Activated effector memory CD4-positive, alpha-beta T cell treated with anti-CD3 and anti-CD28 coated beads, Interleukin-2, amount 50 U/mL, for 16 hours (primary cell): ENCODE data around the gene ZNF862.
"Not testable (repeated sequence)": the region's sequence is repeated elsewhere in the genome, so short reads cannot be mapped to it uniquely, and the experiment has no call there.

Experiments
- DNase-seq: peaks from one replicate; pipeline ENCODE4 v3.0.0-alpha.2; 2020

Gene ZNF862

DNA sequence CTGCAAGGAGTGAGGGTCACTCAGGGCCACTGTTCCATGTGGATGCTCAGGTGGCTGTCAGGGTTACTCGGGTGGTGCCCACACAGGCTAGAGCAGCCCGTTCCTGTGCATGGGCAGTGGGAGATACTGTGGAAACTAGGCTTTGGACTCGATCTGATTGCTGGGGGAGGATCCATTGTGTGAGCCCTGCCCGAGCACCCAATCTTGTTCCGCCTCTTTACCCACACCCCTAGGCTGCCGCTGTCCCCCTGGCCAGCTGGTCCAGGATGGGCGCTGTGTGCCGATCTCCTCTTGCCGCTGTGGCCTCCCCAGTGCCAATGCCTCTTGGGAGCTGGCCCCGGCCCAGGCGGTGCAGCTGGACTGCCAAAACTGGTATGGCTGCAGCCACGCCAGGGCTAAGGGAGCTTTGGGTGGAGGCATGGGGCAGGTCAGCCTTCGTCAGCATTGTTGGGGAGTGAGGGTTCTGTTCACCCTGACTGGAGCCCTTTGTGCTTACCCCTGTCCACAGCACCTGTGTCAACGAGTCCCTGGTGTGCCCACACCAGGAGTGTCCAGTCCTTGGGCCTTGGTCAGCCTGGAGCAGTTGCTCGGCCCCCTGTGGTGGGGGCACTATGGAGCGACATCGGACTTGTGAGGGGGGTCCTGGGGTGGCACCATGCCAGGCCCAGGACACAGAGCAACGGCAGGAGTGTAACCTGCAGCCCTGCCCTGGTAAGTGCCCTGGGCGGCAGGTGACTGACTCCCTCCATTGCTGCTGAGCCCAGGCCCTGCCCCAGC, 12.4 kb upstream of the ZNF862 start:
- no peak for DNase-seq

GRCh38 chr7:149826344-149827088, 11.7 kb upstream of the ZNF862 start:
- no peak for DNase-seq

- DNase-seq = no peak
Measured at GRCh38 chr7:149827089-149827981, 10.8 kb upstream of the ZNF862 start.

DNA sequence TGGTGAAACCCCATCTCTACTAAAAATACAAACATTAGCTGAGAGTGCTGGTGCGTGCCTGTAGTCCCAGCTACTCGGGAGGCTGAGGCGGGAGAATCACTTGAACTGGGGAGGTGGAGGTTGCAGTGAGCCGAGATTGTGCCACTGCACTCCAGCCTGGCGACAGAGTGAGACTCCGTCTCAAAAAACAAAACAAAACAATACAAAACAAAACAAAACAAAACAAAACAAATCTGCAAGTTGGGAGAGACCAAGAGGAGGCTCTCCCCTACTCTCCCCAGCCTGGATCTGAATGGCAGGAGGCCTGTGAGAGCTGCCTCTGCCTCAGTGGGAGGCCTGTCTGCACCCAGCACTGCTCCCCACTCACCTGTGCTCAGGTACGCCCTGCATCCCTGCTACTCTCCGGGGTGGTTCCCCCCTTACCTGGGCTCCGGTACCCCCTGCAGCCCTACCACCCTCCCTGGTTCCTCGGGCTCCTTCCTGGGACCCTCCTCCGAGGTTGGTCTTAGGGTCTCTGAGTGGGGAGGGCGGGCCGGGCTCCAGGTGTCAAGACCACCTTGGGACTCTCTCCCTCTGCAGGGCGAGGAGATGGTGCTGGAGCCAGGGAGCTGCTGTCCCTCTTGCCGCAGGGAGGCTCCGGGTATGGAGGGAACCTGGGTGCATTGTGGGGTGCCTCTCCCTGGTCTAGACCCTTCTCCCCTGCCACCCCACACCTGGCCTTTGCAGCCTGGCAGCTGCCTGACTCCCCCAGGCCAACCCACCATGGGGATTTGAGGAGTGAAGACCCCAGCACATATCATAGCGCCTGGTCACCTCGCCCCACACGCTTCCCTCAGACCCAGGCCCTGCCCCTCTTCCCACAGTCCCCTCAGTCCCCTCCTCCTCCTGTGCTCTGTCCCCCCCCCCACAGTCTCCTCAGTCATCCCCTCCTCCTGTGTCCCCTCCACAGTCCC, 9.5 kb upstream of the ZNF862 start:
- no peak for DNase-seq

- DNase-seq = not testable (repeated sequence)
Measured at GRCh38 chr7:149830527-149830926, 7.6 kb upstream of the ZNF862 start.

GRCh38 chr7:149830997-149831740, 7.0 kb upstream of the ZNF862 start:
- DNase-seq = no peak

DNA sequence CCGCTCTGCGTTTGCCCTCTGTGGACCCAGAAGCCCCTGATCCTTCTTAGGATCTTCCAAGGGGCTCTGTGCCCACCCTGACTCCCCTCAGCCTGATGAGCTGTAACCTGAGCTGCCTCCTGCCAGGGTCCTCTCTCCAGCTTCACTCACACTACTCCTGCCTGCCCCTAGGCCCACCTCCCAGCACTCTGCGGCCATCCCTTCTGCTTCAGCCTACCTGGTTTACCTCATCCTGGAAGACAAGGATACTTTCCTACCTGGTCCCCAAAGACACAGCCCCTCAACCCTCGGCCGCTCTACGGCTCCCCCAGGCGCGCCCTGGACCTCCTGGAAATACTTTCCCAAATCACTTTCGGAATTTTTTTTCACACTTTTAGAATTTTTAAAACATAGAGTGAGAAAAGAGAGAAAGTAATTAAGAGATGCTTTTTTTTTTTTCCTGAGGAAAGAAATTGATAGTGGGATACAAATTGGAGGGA, 6.4 kb upstream of the ZNF862 start:
- no peak for DNase-seq

DNA sequence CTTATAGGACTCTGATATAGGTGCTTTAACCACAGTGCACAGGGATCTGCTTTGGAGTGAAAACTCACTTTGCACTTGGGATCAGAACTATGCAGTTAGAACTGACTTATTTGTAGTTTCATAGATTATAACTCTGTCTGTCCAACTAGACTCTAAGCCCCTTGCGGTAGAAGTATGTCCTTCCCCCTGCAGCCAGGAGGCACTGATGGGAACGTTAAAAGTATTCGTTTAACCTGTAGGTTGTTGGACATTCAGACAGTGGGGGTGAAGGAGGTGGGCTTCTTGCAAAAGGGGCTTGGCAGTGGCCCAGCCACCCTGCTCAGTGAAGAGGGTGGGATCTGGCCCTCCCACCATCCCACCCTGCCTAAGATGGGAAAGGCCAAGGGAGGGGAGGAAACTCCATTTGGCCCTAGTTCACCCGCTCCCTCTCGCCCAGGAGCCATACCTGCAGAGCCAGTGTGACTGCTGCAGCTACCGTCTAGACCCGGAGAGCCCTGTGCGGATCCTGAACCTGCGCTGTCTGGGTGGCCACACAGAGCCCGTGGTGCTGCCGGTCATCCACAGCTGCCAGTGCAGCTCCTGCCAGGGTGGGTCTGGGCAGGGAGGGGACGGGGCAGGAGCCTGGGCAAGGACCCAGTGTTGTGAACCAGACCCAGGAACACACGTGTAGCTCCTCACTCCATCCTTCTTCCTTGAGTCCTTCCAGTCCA, 5.7 kb upstream of the ZNF862 start:
- DNase-seq = no peak

DNA sequence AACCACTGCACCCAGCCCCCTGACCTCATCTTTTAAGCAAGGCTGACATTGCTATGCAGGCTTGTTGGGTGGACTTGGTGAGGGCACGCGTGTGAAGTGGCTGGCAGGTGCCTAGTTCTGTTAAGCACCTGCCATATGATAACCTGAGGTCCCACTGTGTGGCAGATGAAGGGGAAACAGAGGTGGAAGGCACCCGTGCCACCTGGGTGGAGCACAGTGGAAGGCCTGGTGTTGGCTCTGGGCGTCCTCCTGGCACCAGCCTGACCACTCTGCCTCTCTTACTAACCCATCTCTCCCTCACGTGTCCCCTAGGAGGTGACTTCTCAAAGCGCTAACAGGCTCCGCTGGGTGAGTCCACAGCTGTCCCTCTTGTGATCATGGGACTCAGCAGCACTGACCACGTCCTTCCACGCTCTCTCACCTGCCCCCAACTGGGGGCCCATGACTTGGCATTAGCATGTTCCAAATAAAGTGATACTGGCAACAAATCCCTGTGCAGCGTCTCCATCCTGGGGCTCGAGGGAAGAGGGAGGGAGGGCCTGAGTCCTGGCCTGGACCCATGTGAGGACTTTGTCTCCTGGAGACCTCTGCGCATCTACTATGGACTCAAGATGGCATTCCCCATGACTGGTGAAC, 4.6 kb upstream of the ZNF862 start:
- DNase-seq = no peak

DNA sequence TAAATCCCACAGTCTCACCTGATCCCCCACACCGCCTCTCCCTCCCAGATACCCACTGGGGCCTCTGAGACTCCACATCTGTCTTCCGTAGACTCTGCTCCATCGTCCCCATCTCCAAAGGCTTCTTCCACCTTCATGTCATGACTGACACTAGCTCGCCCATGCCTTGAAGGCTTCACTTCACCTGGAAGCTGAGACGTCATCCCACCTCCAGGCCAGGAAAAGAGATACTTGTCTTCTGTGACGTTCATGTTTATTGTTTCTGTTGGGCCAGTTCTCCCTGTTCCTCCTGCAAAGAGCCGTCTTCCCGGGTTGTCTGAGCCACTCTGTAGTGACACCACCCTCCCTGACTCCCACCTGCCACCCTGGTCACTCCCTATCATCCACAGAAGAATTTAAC, 3.6 kb upstream of the ZNF862 start:
- no peak for DNase-seq

GRCh38 chr7:149836434-149836833, 1.7 kb upstream of the ZNF862 start:
- DNase-seq = no peak

GRCh38 chr7:149837564-149838223, 481 bp upstream of the ZNF862 start:
- DNase-seq = no peak

DNA sequence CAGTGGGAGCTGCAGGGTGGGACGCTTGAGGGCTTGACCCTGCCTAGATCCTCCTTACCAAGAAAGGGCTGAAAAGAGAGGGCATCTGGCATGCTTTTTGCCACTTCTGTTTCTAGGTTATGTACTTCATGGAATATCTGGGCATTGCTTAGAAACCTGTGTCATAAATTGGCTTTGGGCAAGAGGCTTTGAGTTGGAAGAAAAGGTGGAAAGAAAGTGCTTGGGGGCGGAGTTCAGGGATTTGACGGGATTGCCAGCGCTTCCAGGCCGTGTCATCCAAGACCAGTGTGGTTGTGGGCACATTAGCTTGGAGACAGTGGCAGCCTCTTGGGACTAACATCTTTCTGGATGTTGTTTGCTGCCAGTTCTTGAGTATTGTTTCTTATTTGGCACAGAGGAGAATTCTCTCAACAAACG, 825 bp downstream of the ZNF862 start:
- DNase-seq = no peak

GRCh38 chr7:149839933-149840332, 1.8 kb downstream of the ZNF862 start:
- no peak for DNase-seq

GRCh38 chr7:149843566-149843965, 5.4 kb downstream of the ZNF862 start:
- DNase-seq = no peak

- DNase-seq = no peak
Measured at GRCh38 chr7:149844445-149844844, 6.3 kb downstream of the ZNF862 start.

GRCh38 chr7:149845257-149845980, 7.2 kb downstream of the ZNF862 start:
- DNase-seq = no peak

GRCh38 chr7:149846021-149846420, 7.8 kb downstream of the ZNF862 start:
- DNase-seq = no peak
